GM21529 (cell line): Measurements from ENCODE around the gene CAMTA1.

Experiments used
- ATAC-seq: cut with Tn5 transposase; IDR thresholded peaks from one replicate; pipeline ENCODE4 v1.9.1; 2021; ENCODE audit not compliant: unreplicated experiment

The CAMTA1 gene

GRCh38 chr1:6776389-6776788 is 8.9 kb upstream of the CAMTA1 start:
- ATAC-seq = no peak

- no peak for ATAC-seq
Measured at GRCh38 chr1:6776895-6777294, 8.4 kb upstream of the CAMTA1 start.

- no peak for ATAC-seq
Measured at GRCh38 chr1:6777813-6778212, 7.4 kb upstream of the CAMTA1 start.

- no peak for ATAC-seq
Measured at GRCh38 chr1:6779089-6779805, 6.0 kb upstream of the CAMTA1 start.

GRCh38 chr1:6782151-6782550 is 3.1 kb upstream of the CAMTA1 start:
- ATAC-seq = no peak

- no peak for ATAC-seq
Measured at GRCh38 chr1:6783221-6783620, 2.0 kb upstream of the CAMTA1 start.

- peak; percentile 1 for ATAC-seq
Measured at GRCh38 chr1:6783936-6784559, 1.2 kb upstream of the CAMTA1 start.

GRCh38 chr1:6784560-6785317 is 515 bp upstream of the CAMTA1 start:
- peak; percentile 72 for ATAC-seq

- no peak for ATAC-seq
Measured at GRCh38 chr1:6785728-6786505, 663 bp downstream of the CAMTA1 start.

GRCh38 chr1:6788946-6789345 is 3.7 kb downstream of the CAMTA1 start:
- no peak for ATAC-seq

GRCh38 chr1:6790146-6790545 is 4.9 kb downstream of the CAMTA1 start:
- no peak for ATAC-seq

GRCh38 chr1:6794164-6794563 is 8.9 kb downstream of the CAMTA1 start:
- no peak for ATAC-seq

- ATAC-seq = no peak
Measured at GRCh38 chr1:6795203-6795602, 9.9 kb downstream of the CAMTA1 start.

- no peak for ATAC-seq
Measured at GRCh38 chr1:6795661-6796060, 10.4 kb downstream of the CAMTA1 start.

- no peak for ATAC-seq
Measured at GRCh38 chr1:6796095-6796494, 10.8 kb downstream of the CAMTA1 start.

- ATAC-seq = no peak
Measured at GRCh38 chr1:6799499-6799898, 14.2 kb downstream of the CAMTA1 start.

GRCh38 chr1:6800745-6801144 is 15.5 kb downstream of the CAMTA1 start:
- no peak for ATAC-seq

GRCh38 chr1:6801199-6801598 is 15.9 kb downstream of the CAMTA1 start:
- ATAC-seq = no peak

GRCh38 chr1:6801966-6802365 is 16.7 kb downstream of the CAMTA1 start:
- ATAC-seq = no peak

GRCh38 chr1:6802454-6802853 is 17.2 kb downstream of the CAMTA1 start:
- ATAC-seq = no peak

- no peak for ATAC-seq
Measured at GRCh38 chr1:6802893-6803292, 17.6 kb downstream of the CAMTA1 start.
